Mesodermal cell (in vitro differentiated cells): ENCODE data around the gene HIGD1B.
A peak's percentile ranks its signal among the peaks of the same experiment; 100 is the strongest.
"Not testable (repeated sequence)": the region's sequence is repeated elsewhere in the genome, so short reads cannot be mapped to it uniquely, and the experiment has no call there.

ENCODE experiments used
- H3K27ac ChIP-seq: 2 replicates; pipeline ENCODE4 v1.7.0; 2013; ENCODE audit warnings: mild to moderate bottlenecking, low read depth, low read length, moderate library complexity; ENCODE audit not compliant: severe bottlenecking
- H3K36me3 ChIP-seq: 2 replicates; pipeline ENCODE4 v1.7.1; 2013; ENCODE audit warnings: mild to moderate bottlenecking, low read length, moderate library complexity; ENCODE audit not compliant: control insufficient read depth, insufficient read depth
- H3K4me1 ChIP-seq: one replicate; pipeline ENCODE4 v1.7.1; 2013; ENCODE audit warnings: mild to moderate bottlenecking, low read length; ENCODE audit not compliant: insufficient read depth, control insufficient read depth, poor library complexity, severe bottlenecking
- H3K4me3 ChIP-seq: 2 replicates; pipeline ENCODE4 v1.7.0; 2013; ENCODE audit warnings: low read length, control low read depth, mild to moderate bottlenecking; ENCODE audit not compliant: insufficient read depth, poor library complexity, severe bottlenecking; ENCODE audit errors: extremely low read depth
- H3K9me3 ChIP-seq: 2 replicates; pipeline ENCODE4 v1.7.1; 2013; ENCODE audit warnings: mild to moderate bottlenecking, low read length, moderate library complexity; ENCODE audit not compliant: control insufficient read depth
- WGBS, 2 experiments: methylation state at CpG; one replicate each; pipeline ENCODE4 v1.1.5; 2013; ENCODE audit warnings: missing lambda C conversion rate in 2 of 2; ENCODE audit not compliant: insufficient coverage in 2 of 2; 5-methylcytosine and 5-hydroxymethylcytosine counted together

HIGD1B gene

DNA sequence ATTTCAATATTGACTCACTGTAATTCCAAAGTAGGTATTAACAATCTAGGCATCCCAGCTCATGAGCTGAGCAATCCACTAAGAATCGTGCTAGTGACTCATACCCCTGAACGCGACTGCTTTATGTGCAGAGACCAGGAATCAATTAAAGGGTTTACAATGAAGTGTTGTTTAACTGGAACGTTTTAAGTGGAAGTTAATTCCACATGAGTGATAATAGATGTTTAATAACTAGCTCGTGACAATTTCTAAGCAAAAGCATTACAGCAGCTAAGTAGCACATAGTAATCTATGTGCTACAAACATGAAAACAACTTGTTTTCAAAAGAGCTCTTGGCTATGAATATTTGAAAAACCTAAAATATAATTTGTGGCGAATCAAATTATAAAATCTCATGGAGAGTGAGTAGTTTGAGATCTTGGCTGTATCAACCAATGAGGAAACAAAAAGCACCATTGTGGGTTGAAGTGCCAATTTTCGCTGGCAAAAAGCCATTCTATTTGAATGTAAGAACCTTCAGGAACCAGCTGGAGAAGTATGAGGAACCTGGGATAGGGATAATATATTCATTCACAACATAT lies 27.0 kb upstream of the HIGD1B start:
- Histone ChIP-seq H3K36me3 (peaks cover 40% of the 10 kb centered on the region), H3K4me3 (no peak overlapping the region), H3K27ac (peak overlapping the region; percentile 82), H3K4me1 (peaks cover 10% of the 10 kb centered on the region), H3K9me3 (no peaks in the 10 kb centered on the region)
- WGBS, 2 experiments: 51 to 74% methylated on average over 4 of the region's 7 CpGs

DNA sequence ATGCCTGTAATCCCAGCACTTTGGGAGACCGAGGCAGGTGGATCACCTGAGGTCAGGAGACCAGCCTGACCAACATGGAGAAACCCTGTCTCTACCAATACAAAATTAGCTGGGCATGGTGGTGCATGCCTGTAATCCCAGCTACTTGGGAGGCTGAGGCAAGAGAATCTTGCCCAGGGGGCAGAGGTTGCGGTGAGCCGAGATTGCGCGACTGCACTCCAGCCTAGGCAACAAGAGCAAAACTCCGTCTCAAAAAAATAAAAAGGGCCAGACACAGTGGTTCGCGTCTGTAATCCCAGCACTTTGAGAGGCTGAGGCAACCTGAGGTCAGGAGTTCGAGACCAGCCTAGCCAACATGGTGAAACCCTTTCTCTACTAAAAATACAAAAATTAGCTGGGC lies 22.4 kb upstream of the HIGD1B start:
- peaks cover 20% of the 10 kb centered on the region for H3K36me3 ChIP-seq
- H3K4me1 ChIP-seq: peaks cover 10% of the 10 kb centered on the region
- not testable (repeated sequence) for H3K9me3 ChIP-seq, H3K4me3 ChIP-seq, H3K27ac ChIP-seq
- WGBS, 2 experiments: 96 to 98% methylated on average over 8 to 9 of the region's 9 CpGs

- WGBS, 2 experiments: 97% methylated on average over 6 to 10 of the region's 15 CpGs
Measured at GRCh38 chr17:44826123-44826790, 21.4 kb upstream of the HIGD1B start.

DNA sequence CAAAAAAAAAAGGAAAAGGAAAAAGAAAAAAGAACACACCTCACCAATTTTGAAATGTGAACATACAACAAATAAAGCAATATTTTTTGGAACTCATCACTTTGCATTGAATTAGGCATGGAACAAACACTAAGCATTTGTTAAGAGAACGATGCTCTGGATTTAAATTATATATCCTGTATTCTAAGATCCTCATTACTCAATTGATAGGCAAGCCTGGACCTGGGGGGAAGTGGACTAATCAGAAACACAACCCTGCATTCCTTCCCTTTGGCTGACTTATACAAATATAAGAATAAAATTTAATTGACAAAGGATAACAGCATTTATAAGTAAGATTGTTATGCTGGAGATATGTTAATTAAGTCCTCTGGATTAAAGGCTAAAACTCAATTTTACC lies 19.8 kb upstream of the HIGD1B start:
- Histone ChIP-seq H3K4me1 (no peaks in the 10 kb centered on the region), H3K36me3 (peaks cover 20% of the 10 kb centered on the region), H3K4me3 (peak overlapping the region; percentile 93), H3K27ac (no peak overlapping the region), H3K9me3 (no peaks in the 10 kb centered on the region)
- no CpG with 5 or more reads among the region's 1 CpG for WGBS, 2 experiments

More at GRCh38 chr17:44826123-44826790, 21.4 kb upstream of the HIGD1B start:
- Histone ChIP-seq H3K9me3 (no peaks in the 10 kb centered on the region), H3K4me1 (peaks cover 5% of the 10 kb centered on the region), H3K27ac (no peak overlapping the region), H3K4me3 (no peak overlapping the region), H3K36me3 (peaks cover 20% of the 10 kb centered on the region)

DNA sequence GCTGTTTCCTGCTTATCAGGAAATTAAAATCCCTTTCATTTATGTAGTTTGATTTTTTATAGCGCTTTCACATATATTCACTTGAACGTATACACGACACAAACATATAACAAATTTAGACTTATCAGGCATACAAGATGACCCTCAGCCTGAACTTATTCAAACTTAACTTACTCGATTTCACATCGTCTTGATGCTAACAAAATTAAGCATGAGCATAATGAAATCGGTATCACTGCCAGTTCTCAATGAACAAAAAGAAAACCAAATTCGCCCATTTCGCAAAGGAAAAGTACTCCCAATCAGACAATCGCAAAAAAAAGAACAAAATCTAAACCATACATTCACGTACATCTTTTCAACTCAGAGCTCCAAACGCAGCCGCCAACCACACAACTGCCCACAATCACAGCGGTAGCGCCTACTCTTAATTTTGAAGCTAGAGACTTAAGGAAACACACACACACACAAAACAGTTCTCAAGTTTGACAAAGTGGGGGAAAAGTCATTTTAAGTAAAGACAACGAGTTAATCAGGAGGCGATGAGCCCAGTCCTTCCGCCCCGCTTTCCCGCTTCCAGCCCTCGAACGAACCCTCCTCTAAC lies 18.7 kb upstream of the HIGD1B start:
- 0% methylated on average over 16 to 18 of the region's 21 CpGs for WGBS, 2 experiments
- H3K4me1 ChIP-seq: no peaks in the 10 kb centered on the region
- peak overlapping the region; percentile 93 for H3K4me3 ChIP-seq
- H3K36me3 ChIP-seq: peaks cover 13% of the 10 kb centered on the region
- no peaks in the 10 kb centered on the region for H3K9me3 ChIP-seq
- peak overlapping the region; percentile 74 for H3K27ac ChIP-seq

GRCh38 chr17:44829523-44830358 lies 17.9 kb upstream of the HIGD1B start, which contains the start of gene GJC1:
TSS of gene GJC1 (minus strand) at chr17:44830287. CDS start at chr17:44805817, 24,470 bp downstream.
- Histone ChIP-seq H3K4me3 (peak within 1 kb of the TSS; percentile 93), H3K36me3 (peaks cover 7% of the 10 kb centered on the region), H3K27ac (peak within 1 kb of the TSS; percentile 74), H3K4me1 (no peaks in the 10 kb centered on the region), H3K9me3 (no peaks in the 10 kb centered on the region)
- 0% methylated on average over 80 to 95 of the region's 123 CpGs for WGBS, 2 experiments

DNA sequence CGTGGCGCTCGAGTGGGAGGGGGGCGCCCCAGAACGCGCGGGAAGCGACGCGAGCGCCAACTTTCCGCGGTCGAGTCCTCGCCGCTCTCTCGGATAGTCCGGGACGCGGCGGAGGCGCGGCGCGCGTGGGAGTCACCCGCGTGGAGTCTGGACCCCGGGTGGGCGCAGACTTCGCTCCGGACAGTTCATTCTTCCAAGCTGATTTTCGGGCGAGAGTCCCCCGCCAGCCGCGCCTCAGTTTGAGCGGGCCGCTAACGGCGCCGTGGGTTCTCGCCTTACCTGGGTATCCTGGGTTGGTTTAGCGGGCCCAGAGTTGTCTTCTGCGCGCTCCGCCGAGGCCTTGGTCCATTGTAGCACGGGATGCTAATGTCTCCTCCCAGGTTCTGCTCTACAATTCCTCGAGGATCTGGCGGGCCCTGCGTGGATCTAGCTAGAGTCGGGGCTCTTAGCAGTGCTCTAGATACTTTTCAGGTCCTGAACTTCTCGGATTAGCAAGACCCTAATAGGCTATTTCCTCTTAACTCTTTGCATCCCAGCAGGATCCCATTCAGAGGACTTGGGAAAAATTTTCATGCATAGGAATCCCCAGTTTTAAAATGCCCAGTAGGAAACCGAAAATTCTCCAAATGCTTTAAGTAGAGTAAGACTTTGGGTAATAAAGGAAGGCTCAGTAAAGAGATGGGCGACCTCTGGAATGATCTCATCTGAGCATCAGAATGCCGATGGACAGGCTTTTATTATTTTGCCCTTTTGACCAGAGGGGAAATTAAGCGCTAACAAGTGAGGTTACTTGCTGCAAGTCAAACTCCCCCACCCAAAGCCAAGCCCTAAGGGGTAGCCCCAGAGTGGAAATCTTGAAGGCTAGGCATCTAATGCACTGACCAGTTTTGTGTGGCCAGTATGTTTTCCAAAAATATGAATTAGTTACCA lies 17.1 kb upstream of the HIGD1B start:
- Histone ChIP-seq H3K27ac (peak overlapping the region; percentile 74), H3K4me1 (no peaks in the 10 kb centered on the region), H3K4me3 (peak overlapping the region; percentile 93), H3K36me3 (peaks cover 7% of the 10 kb centered on the region), H3K9me3 (no peaks in the 10 kb centered on the region)
- WGBS, 2 experiments: 1 to 2% methylated on average over 57 to 58 of the region's 58 CpGs

DNA sequence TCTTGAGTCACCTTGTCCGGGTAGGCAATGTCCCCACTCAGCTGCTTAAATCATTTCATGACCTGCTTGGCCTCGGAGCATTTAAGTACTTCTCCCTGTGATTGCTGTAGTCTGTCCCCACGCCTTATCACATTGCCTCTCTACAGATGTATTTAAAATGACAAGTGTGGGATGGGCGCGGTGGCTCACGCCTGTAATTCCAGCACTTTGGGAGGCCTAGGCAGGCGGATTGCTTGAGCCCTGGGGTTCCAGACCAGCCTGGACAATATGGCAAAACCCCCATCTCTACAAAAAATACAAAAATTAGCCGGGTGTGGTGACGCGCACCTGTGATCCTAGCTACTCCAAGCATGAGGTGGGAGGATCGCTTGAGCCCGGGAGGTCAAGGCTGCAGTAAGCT lies 16.3 kb upstream of the HIGD1B start:
- no peaks in the 10 kb centered on the region for H3K9me3 ChIP-seq
- no peak overlapping the region for H3K27ac ChIP-seq
- no peak overlapping the region for H3K4me3 ChIP-seq
- H3K36me3 ChIP-seq: peaks cover under 1% of the 10 kb centered on the region
- no peaks in the 10 kb centered on the region for H3K4me1 ChIP-seq
- WGBS, 2 experiments: 76 to 84% methylated on average over 9 to 10 of the region's 12 CpGs

GRCh38 chr17:44832805-44833204 lies 14.9 kb upstream of the HIGD1B start:
- WGBS, 2 experiments: 78 to 80% methylated on average over 1 to 5 of the region's 5 CpGs
- H3K4me1 ChIP-seq: no peaks in the 10 kb centered on the region
- H3K36me3 ChIP-seq: no peaks in the 10 kb centered on the region
- H3K27ac ChIP-seq: no peak overlapping the region
- H3K9me3 ChIP-seq: no peaks in the 10 kb centered on the region
- no peak overlapping the region for H3K4me3 ChIP-seq

DNA sequence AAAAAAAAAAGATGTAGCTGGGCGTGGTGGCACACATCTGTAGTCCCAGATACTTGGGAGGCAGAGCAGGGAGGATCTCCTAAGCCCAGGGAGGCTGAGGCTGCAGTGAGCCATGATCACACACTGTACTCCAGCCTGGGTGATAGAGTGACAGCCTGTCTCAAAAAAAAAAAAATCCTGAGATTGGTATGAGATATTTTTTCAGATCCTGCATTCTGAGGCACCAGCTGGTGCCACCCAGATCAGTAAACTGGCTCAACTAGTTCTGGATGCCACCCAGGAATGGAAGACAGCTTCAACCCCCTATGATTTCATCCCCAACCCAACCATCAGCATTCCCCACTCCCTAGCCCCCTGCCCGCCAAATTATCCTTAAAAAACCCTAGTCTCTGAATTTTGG lies 10.5 kb upstream of the HIGD1B start:
- H3K27ac ChIP-seq: no peak overlapping the region
- WGBS, 2 experiments: 80 to 89% methylated on average over 1 of the region's 2 CpGs
- no peaks in the 10 kb centered on the region for H3K9me3 ChIP-seq
- H3K36me3 ChIP-seq: no peaks in the 10 kb centered on the region
- no peak overlapping the region for H3K4me3 ChIP-seq
- peaks cover 5% of the 10 kb centered on the region for H3K4me1 ChIP-seq
